Nephron progenitor cell (in vitro differentiated cells): Measurements from ENCODE around the gene ARHGEF2.

Experiments
- DNase-seq: peaks from one replicate; pipeline ENCODE4 v3.0.0; 2021
- H3K27ac Mint-ChIP-seq: 2 replicates; pipeline ENCODE4 v1.8.0; 2021; ENCODE audit warnings: mild to moderate bottlenecking, moderate library complexity, mixed read lengths
- H3K27me3 Mint-ChIP-seq: 2 replicates; pipeline ENCODE4 v1.8.0; 2021; ENCODE audit warnings: mild to moderate bottlenecking, low read depth, mixed read lengths; ENCODE audit not compliant: poor library complexity
- H3K36me3 Mint-ChIP-seq: 2 replicates; pipeline ENCODE4 v1.8.0; 2021; ENCODE audit warnings: low read depth, mixed read lengths
- H3K4me1 Mint-ChIP-seq: 2 replicates; pipeline ENCODE4 v1.8.0; 2021; ENCODE audit warnings: mixed read lengths
- H3K4me3 Mint-ChIP-seq: 2 replicates; pipeline ENCODE4 v1.8.0; 2021; ENCODE audit warnings: mild to moderate bottlenecking, moderate library complexity, mixed read lengths
- H3K9me3 Mint-ChIP-seq: 2 replicates; pipeline ENCODE4 v1.8.0; 2021; ENCODE audit warnings: mild to moderate bottlenecking, moderate library complexity, mixed read lengths
- TF ChIP-seq, protein P1 (sequence below): fragments of 200-600 bp; sonication (generic); IDR thresholded peaks from 2 replicates; pipeline ENCODE4 v1.5.0; 2021; ENCODE audit warnings: antibody characterized with exemption

The ARHGEF2 gene

DNA sequence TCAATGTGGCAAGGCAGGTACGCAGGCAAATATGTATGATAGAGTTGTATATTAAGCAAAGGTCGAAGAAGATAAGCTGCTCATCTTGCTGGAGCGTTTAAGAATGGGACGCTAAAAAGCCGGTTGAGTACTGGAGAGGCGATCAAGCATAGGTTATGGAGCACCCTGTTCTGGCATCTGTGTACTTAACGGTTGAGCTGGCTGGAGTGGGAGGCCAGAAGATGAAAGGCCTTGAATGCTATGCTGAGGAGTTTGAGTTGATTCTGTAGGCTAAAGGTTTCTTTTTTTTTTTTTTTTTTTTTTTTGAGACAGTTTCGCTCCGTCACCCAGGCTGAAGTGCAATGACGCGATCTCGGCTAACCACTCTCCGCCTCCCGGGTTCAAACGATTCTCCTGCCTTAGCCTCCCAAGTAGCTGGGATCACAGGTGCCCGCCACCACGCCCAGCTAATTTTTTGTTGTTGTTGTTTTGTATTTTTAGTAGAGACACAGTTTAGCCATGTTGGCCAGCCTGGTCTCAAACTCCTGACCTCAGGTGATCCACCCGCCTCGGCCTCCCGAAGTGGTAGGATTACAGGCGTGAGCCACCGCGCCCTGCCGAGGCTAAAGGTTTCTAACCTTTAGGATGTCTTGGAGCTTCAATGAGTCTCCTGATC, 43.3 kb downstream of the ARHGEF2 start:
- DNase-seq = no peak
- no peaks in the 10 kb centered on the region for H3K9me3 Mint-ChIP-seq
- TF ChIP-seq, protein P1, sequence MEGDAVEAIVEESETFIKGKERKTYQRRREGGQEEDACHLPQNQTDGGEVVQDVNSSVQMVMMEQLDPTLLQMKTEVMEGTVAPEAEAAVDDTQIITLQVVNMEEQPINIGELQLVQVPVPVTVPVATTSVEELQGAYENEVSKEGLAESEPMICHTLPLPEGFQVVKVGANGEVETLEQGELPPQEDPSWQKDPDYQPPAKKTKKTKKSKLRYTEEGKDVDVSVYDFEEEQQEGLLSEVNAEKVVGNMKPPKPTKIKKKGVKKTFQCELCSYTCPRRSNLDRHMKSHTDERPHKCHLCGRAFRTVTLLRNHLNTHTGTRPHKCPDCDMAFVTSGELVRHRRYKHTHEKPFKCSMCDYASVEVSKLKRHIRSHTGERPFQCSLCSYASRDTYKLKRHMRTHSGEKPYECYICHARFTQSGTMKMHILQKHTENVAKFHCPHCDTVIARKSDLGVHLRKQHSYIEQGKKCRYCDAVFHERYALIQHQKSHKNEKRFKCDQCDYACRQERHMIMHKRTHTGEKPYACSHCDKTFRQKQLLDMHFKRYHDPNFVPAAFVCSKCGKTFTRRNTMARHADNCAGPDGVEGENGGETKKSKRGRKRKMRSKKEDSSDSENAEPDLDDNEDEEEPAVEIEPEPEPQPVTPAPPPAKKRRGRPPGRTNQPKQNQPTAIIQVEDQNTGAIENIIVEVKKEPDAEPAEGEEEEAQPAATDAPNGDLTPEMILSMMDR = no peak
- no peak overlapping the region for H3K4me3 Mint-ChIP-seq
- peak overlapping the region; percentile 61 for H3K27ac Mint-ChIP-seq
- peaks cover 8% of the 10 kb centered on the region for H3K4me1 Mint-ChIP-seq
- H3K27me3 Mint-ChIP-seq = no peaks in the 10 kb centered on the region
- peaks cover 27% of the 10 kb centered on the region for H3K36me3 Mint-ChIP-seq

DNA sequence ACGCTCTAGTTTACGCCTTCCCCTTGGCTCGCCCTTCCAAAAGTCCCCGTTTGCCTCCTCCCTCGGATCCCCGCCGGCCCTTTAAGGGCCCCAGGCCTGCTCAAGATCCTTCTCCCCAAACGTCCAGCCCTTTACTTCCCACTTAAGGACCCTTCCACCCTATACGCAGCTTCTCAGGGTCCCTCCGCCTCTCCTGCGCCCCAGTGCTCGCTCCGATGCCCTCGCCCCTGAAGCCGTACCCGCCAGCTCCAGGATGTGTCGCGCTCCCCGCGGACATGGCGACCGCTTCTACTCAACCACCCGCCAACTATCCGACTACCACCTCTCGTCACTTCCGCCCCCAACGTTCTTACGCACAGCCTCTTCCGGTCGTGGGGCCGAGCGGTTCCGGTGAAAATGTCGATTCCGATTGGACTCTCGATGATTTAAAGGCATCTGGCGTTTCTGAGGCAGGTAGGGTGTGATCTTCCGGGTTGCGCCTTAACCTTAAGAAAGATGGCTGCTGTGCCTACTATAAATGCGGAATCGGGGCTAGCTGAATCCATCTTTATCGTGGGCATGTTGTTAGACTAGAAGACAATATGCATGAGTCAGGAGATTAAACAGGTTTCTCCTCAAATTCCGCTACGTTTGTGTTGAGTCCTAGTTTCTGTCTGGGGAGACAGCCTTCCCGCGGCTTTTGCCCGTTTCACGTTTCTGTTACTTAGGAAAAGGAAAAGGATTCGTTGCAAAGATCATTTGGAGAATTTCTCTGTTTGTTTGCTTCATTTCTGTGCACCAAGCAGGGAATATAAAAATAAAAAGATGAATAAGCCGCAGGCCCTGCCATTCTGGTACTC, 44.0 kb downstream of the ARHGEF2 start, which contains the start of gene KHDC4:
Gene KHDC4, minus strand, starts transcription at position 317 of the 839 bp plus-strand sequence. Its CDS starts 40 bp downstream, at position 277.
- peak within 1 kb of the TSS; percentile 61 for H3K27ac Mint-ChIP-seq

DNA sequence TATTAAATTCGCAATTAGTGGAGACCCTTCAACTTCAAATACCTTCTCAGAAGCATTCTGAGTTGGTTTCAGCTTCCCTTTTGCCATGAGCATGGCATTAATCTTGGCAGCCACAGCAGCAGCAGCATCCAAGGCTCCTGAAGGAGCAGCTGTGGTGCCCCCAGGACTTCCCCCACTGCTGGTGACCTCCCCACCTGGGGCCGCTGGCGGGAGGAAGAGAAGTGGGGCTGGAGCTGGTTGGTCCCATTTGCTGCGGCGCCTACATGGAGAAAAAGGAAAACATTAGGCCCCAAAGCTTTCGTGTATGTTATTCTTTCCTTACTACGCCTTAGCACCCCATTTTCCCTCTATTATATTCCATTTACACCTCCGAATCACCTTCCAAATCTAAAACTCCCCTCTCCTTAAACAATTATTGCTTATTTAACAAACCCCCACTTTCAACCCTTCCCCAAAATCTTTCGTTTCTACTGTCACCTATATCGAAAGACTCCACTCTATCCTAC, 44.7 kb downstream of the ARHGEF2 start:
- Mint-ChIP-seq H3K4me3 (no peak overlapping the region), H3K9me3 (no peaks in the 10 kb centered on the region), H3K27me3 (no peaks in the 10 kb centered on the region), H3K36me3 (peaks cover 40% of the 10 kb centered on the region), H3K4me1 (peaks cover 6% of the 10 kb centered on the region), H3K27ac (no peak overlapping the region)
- no peak for DNase-seq
- TF ChIP-seq, protein P1 = no peak

More for the DNA sequence above, 44.0 kb downstream of the ARHGEF2 start, which contains the start of gene KHDC4:
- no peaks in the 10 kb centered on the region for H3K27me3 Mint-ChIP-seq
- TF ChIP-seq, protein P1 = no peak
- peak; percentile 86 for DNase-seq
- H3K36me3 Mint-ChIP-seq = peaks cover 33% of the 10 kb centered on the region
- H3K9me3 Mint-ChIP-seq = no peaks in the 10 kb centered on the region
- peaks cover 6% of the 10 kb centered on the region for H3K4me1 Mint-ChIP-seq
- no peak within 1 kb of the TSS for H3K4me3 Mint-ChIP-seq

DNA sequence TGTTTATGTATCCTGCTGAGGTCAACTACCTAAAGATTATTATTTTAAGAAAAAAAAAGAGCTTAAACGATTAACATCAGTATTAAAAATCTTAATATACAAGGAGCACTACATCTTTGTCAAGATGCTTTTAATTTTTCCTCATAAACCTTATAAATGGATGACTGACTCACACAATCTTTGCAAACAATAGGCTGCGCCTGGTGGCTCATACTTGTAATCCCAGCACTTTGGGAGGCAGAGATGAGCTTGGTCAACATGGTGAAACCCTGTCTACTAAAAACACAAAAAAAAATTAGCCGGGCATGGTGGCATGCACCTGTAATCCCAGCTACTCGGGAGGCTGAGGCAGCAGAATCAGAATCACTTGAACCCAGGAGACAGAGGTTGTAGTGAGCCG, 45.9 kb downstream of the ARHGEF2 start:
- Mint-ChIP-seq H3K27ac (no peak overlapping the region), H3K4me3 (peak overlapping the region; percentile 69), H3K27me3 (no peaks in the 10 kb centered on the region), H3K36me3 (peaks cover 52% of the 10 kb centered on the region), H3K4me1 (no peaks in the 10 kb centered on the region), H3K9me3 (no peaks in the 10 kb centered on the region)
- TF ChIP-seq, protein P1 = no peak
- DNase-seq = no peak

DNA sequence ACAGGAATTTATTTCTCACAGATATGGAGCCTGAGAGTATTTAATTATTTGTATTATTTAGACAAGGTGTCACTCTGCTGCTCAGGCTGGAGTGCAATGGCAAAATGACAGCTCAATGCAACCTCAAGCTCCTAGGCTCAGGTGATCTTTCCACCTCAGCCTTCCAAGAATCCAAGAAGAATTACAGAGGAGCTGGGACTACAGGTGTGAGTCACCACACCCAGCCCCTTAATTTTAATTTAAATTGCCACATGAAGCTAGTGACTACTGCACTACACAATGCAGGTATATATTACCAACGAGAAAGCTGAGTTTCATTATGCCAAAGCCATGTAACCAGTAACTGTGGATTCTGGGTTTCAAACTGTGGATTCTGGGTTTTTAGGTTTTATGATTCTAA, 46.3 kb downstream of the ARHGEF2 start:
- H3K4me1 Mint-ChIP-seq = no peaks in the 10 kb centered on the region
- TF ChIP-seq, protein P1 = no peak
- no peak overlapping the region for H3K27ac Mint-ChIP-seq
- H3K27me3 Mint-ChIP-seq = no peaks in the 10 kb centered on the region
- H3K36me3 Mint-ChIP-seq = peaks cover 56% of the 10 kb centered on the region
- peak overlapping the region; percentile 69 for H3K4me3 Mint-ChIP-seq
- H3K9me3 Mint-ChIP-seq = no peaks in the 10 kb centered on the region
- no peak for DNase-seq
